A549 (cell line): Measurements from ENCODE around the gene CNKSR3.

Experiments used
- CHD2 ChIP-seq: fragments of 150-350 bp; IDR thresholded peaks from 2 replicates; pipeline ENCODE4 v1.6.1; 2014; ENCODE audit warnings: low read length; ENCODE audit not compliant: partially characterized antibody
- CTCF ChIP-seq: fragments of >200 bp; sonication (Bioruptor Twin); formaldehyde crosslinking; IDR thresholded peaks from 3 replicates; pipeline ENCODE4 v1.5.1; 2016
- HMGXB4 ChIP-seq: fragments of 250-450 bp; sonication (Bioruptor Pico); IDR thresholded peaks from 2 replicates; pipeline ENCODE4 v1.5.0; 2021; ENCODE audit warnings: mild to moderate bottlenecking, moderate library complexity, borderline replicate concordance
- POLR2A ChIP-seq: IDR thresholded peaks from 2 replicates; pipeline ENCODE4 v1.6.1; 2012; ENCODE audit warnings: mild to moderate bottlenecking, low read length
- POLR2AphosphoS2 ChIP-seq: conservative IDR thresholded peaks from 2 replicates; pipeline ENCODE4 v1.6.1; 2012; ENCODE audit warnings: low read length, improper control_type of control experiment, inconsistent platforms
- RCOR1 ChIP-seq: fragments of 150-350 bp; IDR thresholded peaks from 2 replicates; pipeline ENCODE4 v1.6.1; 2014; ENCODE audit warnings: antibody characterized with exemption, low read length, low read depth
- ZFP36 ChIP-seq: fragments of 450-650 bp; IDR thresholded peaks from 2 replicates; pipeline ENCODE4 v1.6.1; 2014; ENCODE audit warnings: borderline replicate concordance; ENCODE audit not compliant: partially characterized antibody

GRCh38 chr6:154383273-154383672, 127.2 kb downstream of the CNKSR3 start:
- TF ChIP-seq CTCF (no peak), POLR2A (no peak), RCOR1 (no peak), ZFP36 (no peak), HMGXB4 (no peak), POLR2AphosphoS2 (no peak), CHD2 (no peak)
